Fibroblast of the aortic adventitia (primary cell): ENCODE measurements around the gene DPP8. TPM values are rescaled to one million over a fixed set of nuclear protein-coding genes. Genes with fewer than 3 reads are reported as not detected.
A peak's percentile ranks its signal among the peaks of the same experiment; 100 is the strongest.

ENCODE experiments used
- DNase-seq: peaks from one replicate; pipeline ENCODE4 v3.0.0-alpha.2; 2010; ENCODE audit warnings: low read depth
- H3K4me3 ChIP-seq: 2 replicates; pipeline ENCODE4 v1.5.1; 2011; ENCODE audit warnings: low read depth, mild to moderate bottlenecking, control low read depth, low read length, moderate library complexity
- CTCF ChIP-seq: IDR thresholded peaks from 2 replicates; pipeline ENCODE4 v1.5.1; 2011; ENCODE audit warnings: mild to moderate bottlenecking, low read length, control low read depth, inconsistent platforms; ENCODE audit not compliant: insufficient read depth
- total RNA-seq: library from RNA; depleted of rRNA; stranded (reverse); fragments of >200 nt; gene quantifications from 2 replicates; pipeline ENCODE4 v1.2.3, GENCODE V29; 2012; ENCODE audit warnings: low replicate concordance

Gene DPP8
- total RNA-seq, 1 donor = 46.5 TPM

- TF ChIP-seq CTCF = no peak
- DNase-seq = no peak
- peak overlapping the region; percentile 49 for H3K4me3 ChIP-seq
These were observed 5.3 kb downstream of the DPP8 start for GRCh38 chr15:65512189-65512588.

- no peak for DNase-seq
- H3K4me3 ChIP-seq = no peak overlapping the region
- no peak for TF ChIP-seq CTCF
These were observed 8.2 kb downstream of the DPP8 start for GRCh38 chr15:65509321-65509720.

GRCh38 chr15:65494076-65494475 is 23.4 kb downstream of the DPP8 start:
- no peak overlapping the region for H3K4me3 ChIP-seq
- DNase-seq = no peak
- no peak for TF ChIP-seq CTCF

- no peak overlapping the region for H3K4me3 ChIP-seq
- no peak for DNase-seq
- TF ChIP-seq CTCF = no peak
These were observed 32.6 kb downstream of the DPP8 start for GRCh38 chr15:65484876-65485275.

- DNase-seq = peak; percentile 88
- H3K4me3 ChIP-seq = no peak overlapping the region
- no peak for TF ChIP-seq CTCF
These were observed 40.6 kb downstream of the DPP8 start for GRCh38 chr15:65476903-65477302.

- TF ChIP-seq CTCF = no peak
- no peak overlapping the region for H3K4me3 ChIP-seq
- DNase-seq = no peak
These were observed 46.6 kb downstream of the DPP8 start for GRCh38 chr15:65470866-65471265.

- DNase-seq = no peak
- no peak for TF ChIP-seq CTCF
- H3K4me3 ChIP-seq = no peak overlapping the region
These were observed 49.1 kb downstream of the DPP8 start for GRCh38 chr15:65468229-65468909.
